ENCODE data around the gene LDLRAP1.

LDLRAP1 gene

DNA sequence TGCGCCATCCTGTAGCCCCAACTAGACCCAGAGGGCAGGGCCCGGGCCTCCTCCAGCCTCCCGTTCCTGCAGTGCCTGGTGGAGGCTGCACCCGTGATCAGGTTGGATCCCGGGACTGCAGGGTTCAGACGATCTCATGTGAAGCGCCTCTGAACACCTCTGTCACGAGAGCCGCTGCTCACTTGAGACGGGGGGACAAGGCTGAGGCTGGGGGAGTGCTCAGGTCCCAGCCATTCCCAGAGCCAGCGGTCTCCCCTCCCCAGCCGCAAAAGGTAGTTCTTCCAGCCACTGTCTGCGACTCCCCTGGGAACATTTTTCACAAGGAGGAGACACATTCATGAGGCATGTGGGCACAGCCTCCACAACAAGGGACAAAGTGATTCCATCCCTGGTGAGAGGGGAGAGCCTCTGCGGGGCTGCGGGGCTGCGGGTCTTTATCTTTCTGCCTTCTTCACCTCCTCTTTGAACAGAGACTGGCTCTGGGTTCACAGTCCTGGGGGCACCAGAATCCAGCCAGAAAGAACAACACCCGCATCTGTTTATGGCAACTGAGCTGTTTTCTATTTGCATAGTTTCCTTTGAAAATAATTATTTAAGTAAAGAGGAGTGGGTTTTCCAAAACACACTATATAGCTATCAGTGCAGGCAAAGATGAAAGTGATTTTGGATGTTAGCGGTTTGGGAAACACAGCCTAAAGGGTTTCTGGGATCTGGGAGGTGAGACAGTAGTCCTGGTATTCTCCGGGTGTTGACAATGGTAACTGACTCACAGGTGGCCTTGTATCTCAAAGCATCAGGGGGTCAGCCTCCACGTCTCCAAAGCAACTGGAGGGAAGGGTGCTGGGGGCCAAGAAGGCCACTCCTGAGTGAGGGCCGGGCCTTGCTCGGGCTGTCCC lies 13.0 kb upstream of the LDLRAP1 start:
- Mint-ChIP-seq H3K27me3 (no peaks in the 10 kb centered on the region), H3K27ac (no peak overlapping the region), H3K4me1 (no peaks in the 10 kb centered on the region), H3K4me3 (no peak overlapping the region), H3K9me3 (peaks cover 6% of the 10 kb centered on the region), H3K36me3 (ENCODE audit: low read depth) (no peaks in the 10 kb centered on the region)
- ATAC-seq = no peak
- no peak for DNase-seq

DNA sequence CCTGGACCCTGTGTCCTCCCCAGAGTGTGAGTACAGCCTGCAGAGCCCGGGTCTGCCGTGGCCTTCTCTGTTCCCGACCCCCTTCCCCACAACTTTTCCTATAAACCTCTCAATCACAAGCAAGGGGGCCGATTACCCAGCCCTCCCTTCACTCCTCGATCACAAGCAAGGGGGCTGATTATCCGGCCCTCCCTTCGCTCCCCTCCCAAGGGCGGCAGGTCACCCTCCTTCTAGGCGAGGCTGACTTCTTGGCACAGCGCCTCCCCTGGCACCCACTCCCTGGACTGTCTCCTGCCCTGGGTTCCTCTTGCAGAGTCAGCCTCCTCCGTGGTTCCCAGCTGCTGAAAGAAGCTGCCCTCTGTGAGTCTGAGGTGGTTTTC lies 12.3 kb upstream of the LDLRAP1 start:
- Mint-ChIP-seq H3K4me1 (no peaks in the 10 kb centered on the region), H3K27me3 (no peaks in the 10 kb centered on the region), H3K9me3 (peaks cover 4% of the 10 kb centered on the region), H3K36me3 (ENCODE audit: low read depth) (no peaks in the 10 kb centered on the region), H3K27ac (no peak overlapping the region), H3K4me3 (no peak overlapping the region)
- ATAC-seq (no peak), DNase-seq (no peak)

DNA sequence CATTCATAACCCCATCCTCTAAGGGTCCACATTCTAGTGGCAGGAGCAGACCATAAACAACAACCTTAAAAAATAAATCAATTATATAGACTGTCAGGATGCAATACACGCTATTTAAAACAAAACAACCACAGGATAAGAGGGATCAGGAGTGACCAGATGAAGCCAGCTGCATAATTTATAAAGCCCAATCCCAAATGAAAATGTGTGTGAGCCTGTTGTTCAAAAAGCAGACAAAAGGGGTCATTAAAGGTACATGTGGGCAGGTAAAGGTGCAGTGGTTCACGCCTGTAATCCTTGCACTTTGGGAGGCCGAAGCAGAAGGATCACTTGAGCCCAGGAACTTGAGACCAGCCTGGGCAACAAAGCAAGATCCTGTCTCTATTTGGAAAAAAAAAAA lies 10.4 kb upstream of the LDLRAP1 start:
- no peaks in the 10 kb centered on the region for H3K27me3 Mint-ChIP-seq
- H3K4me1 Mint-ChIP-seq = no peaks in the 10 kb centered on the region
- no peak overlapping the region for H3K27ac Mint-ChIP-seq
- no peak for ATAC-seq
- no peak for DNase-seq
- H3K9me3 Mint-ChIP-seq = peaks cover 4% of the 10 kb centered on the region
- no peak overlapping the region for H3K4me3 Mint-ChIP-seq
- H3K36me3 Mint-ChIP-seq (ENCODE audit: low read depth) = no peaks in the 10 kb centered on the region

DNA sequence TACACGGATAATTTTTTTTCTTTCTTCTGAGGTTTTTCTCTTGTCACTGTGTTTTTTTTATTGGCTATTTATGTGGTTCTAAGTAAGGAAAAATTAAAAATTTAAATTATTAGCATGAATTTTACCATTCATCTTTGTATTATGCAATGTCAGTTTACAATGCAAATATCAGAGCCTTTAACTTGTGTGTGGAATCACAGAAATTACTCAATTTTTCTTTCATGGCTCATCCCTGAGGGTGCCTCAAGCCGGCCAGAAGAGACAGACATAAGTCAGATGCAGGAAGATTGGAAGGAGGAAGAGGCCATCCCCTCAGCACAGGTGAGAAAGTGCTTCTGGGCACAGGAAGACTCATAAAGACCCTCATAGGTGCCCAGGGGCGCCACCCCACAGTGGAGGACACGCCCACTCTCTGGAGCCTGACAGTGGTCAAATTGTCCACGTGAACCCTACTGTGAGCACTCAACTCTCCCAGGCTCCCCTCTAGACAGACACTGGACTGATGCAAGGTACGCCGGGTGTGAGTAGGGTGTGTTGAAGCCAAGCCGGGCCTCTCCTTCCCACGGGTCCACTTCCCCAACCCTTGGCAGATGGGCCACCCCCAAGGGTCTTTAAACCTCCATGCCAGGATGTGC lies 9.5 kb upstream of the LDLRAP1 start:
- H3K27me3 Mint-ChIP-seq = no peaks in the 10 kb centered on the region
- no peaks in the 10 kb centered on the region for H3K36me3 Mint-ChIP-seq (ENCODE audit: low read depth)

DNA sequence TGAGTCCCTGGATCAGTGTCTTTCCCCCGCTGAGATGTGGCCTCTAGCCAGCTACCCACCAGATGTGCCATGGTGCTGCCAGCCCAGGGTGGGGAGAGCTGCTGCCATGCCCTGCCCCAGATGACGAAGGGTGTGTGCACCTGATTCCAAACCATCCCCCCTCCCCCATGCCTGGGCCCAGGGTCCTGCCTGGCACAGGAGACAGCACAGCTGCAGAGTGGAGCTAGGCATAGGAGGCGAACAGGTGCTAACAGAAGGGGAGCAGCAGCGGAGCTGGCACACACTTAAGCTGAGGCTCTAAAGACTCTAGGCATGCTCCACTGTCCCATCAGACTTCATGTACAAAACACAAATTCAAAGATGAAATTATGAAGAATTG lies 9.0 kb upstream of the LDLRAP1 start:
- Mint-ChIP-seq H3K4me1 (peaks cover 3% of the 10 kb centered on the region), H3K27ac (no peak overlapping the region), H3K4me3 (no peak overlapping the region), H3K27me3 (no peaks in the 10 kb centered on the region), H3K9me3 (no peaks in the 10 kb centered on the region), H3K36me3 (ENCODE audit: low read depth) (no peaks in the 10 kb centered on the region)
- ATAC-seq = no peak
- DNase-seq = no peak

More for the DNA sequence above, 9.5 kb upstream of the LDLRAP1 start:
- Mint-ChIP-seq H3K9me3 (peaks cover 4% of the 10 kb centered on the region), H3K27ac (no peak overlapping the region), H3K4me1 (peaks cover 3% of the 10 kb centered on the region), H3K4me3 (no peak overlapping the region)
- DNase-seq = no peak
- ATAC-seq = no peak

DNA sequence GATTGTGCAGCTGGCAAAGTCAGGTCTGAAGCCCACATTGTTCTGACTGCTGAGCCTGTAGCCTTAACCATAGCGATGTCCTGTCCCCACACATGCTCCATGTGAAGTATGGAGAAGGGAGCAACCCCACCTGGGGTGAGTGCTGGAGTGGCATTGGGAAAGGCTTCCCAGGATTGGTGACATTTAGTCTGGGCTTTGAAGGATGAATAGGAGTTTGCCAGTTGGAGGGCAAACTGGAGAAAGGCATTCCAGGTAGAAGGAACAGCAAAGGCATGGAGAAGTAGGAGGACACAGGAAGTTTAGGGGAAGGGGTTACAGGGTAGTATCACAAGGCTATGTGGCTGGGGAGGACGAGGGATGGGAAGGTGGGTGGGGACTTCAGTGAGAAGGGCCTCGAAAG lies 7.3 kb upstream of the LDLRAP1 start:
- Mint-ChIP-seq H3K9me3 (no peaks in the 10 kb centered on the region), H3K4me3 (no peak overlapping the region), H3K27me3 (no peaks in the 10 kb centered on the region), H3K4me1 (peaks cover 3% of the 10 kb centered on the region), H3K27ac (no peak overlapping the region), H3K36me3 (ENCODE audit: low read depth) (no peaks in the 10 kb centered on the region)
- ATAC-seq = no peak
- no peak for DNase-seq

DNA sequence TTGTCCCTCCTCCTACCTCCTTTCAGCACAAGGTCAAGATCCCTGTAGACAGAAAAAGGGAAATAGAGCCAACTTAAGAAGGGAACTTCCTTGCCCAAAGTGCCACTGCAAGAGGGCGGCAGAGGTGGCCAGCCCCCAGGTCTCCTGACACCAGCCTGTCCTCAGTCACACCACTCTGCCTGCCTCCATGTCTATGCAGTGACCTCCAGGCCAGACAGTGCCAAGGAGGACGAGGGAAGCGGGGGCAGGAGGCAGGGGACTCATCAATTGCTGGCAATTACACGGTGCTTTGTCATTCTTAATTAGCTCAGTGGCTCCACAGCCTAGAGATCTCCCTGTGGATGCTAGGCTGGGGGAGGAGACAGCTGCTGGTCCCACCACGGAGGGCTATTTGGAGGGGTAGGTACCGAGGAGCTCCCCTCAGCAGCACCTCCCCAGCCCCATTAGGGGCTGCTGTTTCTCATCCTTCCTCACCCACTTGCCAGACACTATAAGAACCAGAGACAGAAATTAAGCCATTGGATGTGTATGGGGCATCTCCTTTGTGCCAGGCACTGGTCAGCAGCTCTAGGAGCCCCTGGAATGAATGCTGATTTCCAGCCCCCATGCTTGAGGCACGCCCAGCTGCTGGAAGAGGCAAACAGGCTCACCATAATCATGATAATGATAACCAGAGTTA lies 6.1 kb upstream of the LDLRAP1 start:
- no peaks in the 10 kb centered on the region for H3K27me3 Mint-ChIP-seq
- ATAC-seq = no peak
- peaks cover 3% of the 10 kb centered on the region for H3K4me1 Mint-ChIP-seq
- no peak overlapping the region for H3K4me3 Mint-ChIP-seq
- H3K36me3 Mint-ChIP-seq (ENCODE audit: low read depth) = no peaks in the 10 kb centered on the region
- no peaks in the 10 kb centered on the region for H3K9me3 Mint-ChIP-seq
- DNase-seq = no peak
- H3K27ac Mint-ChIP-seq = no peak overlapping the region

DNA sequence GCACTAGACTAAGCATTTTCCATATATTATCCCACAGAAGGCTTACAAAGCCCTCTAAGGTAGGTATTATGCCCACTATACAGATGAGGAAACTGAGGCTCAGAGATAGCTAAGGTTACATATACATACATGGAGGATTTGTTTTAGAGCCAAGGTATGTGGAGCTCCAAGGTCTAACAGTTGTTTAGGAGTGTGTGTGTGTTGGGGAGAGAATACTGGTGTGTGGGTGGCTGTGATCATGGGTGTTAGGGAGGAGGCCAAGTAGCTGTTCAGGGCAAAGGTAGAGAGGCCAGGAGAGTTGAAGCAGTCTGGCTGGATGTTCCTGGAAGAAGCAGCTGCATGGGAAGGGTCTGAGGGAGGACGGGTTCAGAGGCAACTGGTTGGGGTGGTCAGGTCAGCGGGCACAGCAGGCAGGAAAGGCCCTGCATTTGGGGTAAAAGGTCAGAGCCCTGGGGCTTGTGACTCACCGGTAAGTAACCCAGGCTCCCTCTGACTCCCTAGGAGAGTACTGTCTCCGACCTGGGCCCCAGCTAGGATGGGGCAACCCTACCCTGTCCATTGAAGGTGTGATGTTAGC lies 5.1 kb upstream of the LDLRAP1 start:
- Mint-ChIP-seq H3K4me3 (no peak overlapping the region), H3K27ac (no peak overlapping the region), H3K27me3 (no peaks in the 10 kb centered on the region), H3K9me3 (no peaks in the 10 kb centered on the region), H3K36me3 (ENCODE audit: low read depth) (no peaks in the 10 kb centered on the region), H3K4me1 (peaks cover 3% of the 10 kb centered on the region)
- no peak for ATAC-seq
- no peak for DNase-seq

DNA sequence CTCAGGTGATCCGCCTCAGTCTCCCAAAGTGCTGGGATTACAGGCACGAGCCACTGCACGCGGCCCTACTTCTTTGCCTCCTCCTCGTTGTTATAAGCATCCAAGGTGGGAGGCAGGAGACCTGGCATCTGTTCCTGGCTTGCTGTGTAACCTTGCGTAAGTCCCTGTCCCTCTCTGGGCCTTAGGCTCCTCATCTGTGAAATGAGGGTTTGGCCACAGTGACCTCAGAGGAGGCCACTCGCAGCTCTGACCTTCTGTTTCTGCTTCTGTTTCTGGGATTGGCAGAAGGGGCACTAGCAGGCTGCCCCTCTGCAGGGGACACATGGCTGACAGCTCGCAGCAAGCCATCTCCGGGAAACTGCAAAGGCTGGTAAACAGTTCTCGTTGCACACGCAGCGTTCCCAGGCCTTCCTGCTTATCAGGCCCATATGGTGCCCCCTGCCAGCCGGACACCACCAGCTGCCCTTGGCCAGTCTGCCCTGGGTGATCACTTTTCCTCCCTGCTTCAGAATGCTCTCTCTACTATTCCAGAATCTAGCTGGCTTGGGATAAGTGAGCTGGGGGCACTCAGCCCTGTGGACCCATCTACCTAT lies 2.6 kb upstream of the LDLRAP1 start:
- no peak overlapping the region for H3K4me3 Mint-ChIP-seq
- H3K9me3 Mint-ChIP-seq = no peaks in the 10 kb centered on the region
- H3K27ac Mint-ChIP-seq = no peak overlapping the region
- no peaks in the 10 kb centered on the region for H3K36me3 Mint-ChIP-seq (ENCODE audit: low read depth)
- ATAC-seq (no peak), DNase-seq (no peak)
- peaks cover 19% of the 10 kb centered on the region for H3K4me1 Mint-ChIP-seq
- no peaks in the 10 kb centered on the region for H3K27me3 Mint-ChIP-seq

DNA sequence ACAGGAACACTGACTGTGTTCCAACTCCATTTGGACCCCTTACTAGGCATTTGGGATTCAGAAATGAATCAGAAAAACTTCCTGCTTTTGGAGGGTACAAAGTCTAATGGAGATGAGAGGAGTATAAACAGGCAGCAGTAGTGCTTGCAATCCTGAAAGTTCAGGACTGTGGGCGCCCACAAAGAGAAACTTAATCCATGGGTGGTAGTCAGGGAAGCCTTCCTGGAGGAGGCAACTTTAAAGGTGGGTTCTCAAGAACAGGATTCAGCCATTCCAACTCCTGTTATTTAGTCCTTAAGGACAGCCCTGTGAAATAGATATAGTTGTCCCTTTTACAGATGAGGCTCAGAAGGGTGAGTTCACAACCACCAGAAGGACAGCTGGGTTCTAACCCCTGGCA lies 2.0 kb upstream of the LDLRAP1 start:
- H3K9me3 Mint-ChIP-seq = no peaks in the 10 kb centered on the region

DNA sequence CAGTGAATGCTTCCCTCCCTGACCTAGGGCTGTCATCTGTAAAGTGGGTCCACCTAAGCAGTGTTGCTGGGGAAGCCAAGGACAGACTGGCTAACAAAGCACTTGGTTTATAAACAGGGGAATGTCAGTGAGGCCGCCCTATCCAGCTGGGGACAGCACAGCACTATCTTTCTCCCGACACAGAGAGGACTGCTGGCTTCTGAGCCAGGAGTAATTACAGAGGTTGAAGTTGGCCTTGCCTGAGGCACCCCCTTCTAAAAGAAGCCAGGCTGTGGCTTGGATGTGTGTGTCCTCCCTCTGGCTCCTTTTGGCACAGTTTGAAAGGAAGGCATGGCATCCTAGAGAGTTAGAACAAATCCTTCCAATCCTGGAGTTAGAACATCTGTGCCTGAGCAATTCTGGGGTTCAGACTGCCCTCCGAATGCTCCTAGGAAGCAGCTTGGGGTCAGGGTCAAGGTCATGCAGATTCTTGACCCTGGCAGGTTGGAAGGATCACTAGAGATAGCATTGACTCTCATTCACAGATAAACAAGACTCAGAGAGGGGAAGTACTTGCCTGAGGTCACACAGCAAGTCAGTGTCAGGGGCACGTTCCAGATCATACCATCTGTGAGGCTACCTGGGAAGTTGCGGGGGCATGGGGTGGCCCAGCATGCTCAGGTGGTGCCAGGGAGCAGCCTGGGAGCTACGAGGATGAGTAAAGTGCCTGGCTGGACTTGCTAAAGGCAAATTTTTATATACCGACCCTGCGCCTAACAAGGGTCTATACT lies 1.3 kb upstream of the LDLRAP1 start:
- DNase-seq (no peak), ATAC-seq (no peak)
- no peak overlapping the region for H3K27ac Mint-ChIP-seq
- no peaks in the 10 kb centered on the region for H3K9me3 Mint-ChIP-seq
- no peaks in the 10 kb centered on the region for H3K27me3 Mint-ChIP-seq
- no peaks in the 10 kb centered on the region for H3K36me3 Mint-ChIP-seq (ENCODE audit: low read depth)
- H3K4me1 Mint-ChIP-seq = peaks cover 26% of the 10 kb centered on the region
- H3K4me3 Mint-ChIP-seq = no peak overlapping the region

More for the DNA sequence above, 2.0 kb upstream of the LDLRAP1 start:
- H3K4me1 Mint-ChIP-seq = peaks cover 22% of the 10 kb centered on the region
- H3K4me3 Mint-ChIP-seq = no peak overlapping the region
- ATAC-seq = no peak
- H3K27ac Mint-ChIP-seq = no peak overlapping the region
- H3K36me3 Mint-ChIP-seq (ENCODE audit: low read depth) = no peaks in the 10 kb centered on the region
- no peaks in the 10 kb centered on the region for H3K27me3 Mint-ChIP-seq
- DNase-seq = no peak

DNA sequence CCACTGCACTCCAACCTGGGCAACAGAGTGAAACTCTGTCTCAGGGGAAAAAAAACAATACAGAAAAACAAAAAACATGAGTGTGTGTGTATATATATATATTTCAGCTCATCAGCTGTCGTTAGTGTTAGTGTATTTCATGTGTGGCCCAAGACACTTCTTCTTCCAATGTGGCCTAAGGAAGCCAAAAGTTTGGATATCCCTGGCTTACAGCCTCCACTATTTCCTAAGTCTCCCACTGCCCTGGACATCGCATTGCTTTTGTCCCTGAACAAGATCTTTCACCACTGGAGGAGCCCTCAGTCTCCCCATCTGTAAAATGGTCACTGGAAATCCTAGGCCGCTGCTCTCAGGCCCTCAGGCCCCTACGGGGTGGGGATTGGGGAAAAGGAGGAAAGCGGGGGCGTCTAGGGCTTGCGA lies 391 bp upstream of the LDLRAP1 start:
- DNase-seq = no peak
- no peak for ATAC-seq
- Mint-ChIP-seq H3K27ac (peak overlapping the region; percentile 11), H3K27me3 (no peaks in the 10 kb centered on the region), H3K9me3 (no peaks in the 10 kb centered on the region), H3K36me3 (ENCODE audit: low read depth) (no peaks in the 10 kb centered on the region), H3K4me1 (peaks cover 32% of the 10 kb centered on the region), H3K4me3 (peak overlapping the region; percentile 54)

DNA sequence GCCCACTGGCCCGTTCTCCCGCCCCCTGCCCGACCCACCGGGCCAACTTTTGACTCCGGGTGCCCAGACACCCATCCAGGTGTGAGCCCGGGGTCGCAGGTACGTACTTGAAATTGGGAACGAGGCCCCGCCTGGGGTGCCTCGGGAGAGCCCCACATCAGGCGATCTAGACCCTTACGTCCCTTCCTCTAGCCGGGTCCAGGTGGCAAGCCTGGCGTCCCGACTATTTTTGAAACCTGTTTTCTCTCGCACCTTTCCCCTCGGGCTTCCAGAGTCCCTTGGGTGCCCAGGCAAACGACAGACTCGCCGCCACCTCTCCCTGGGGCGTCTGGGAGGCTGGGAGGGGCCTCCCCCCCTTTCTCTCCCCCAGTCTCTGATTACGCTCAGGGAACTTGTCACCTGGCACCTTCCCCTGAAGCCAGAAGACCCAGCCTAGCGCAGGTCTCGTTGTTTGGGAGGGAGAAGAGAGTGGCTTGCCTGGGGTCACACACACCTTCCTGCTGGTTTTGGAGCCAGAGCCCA lies 898 bp downstream of the LDLRAP1 start:
- no peak for DNase-seq
- Mint-ChIP-seq H3K4me1 (peaks cover 41% of the 10 kb centered on the region), H3K36me3 (ENCODE audit: low read depth) (no peaks in the 10 kb centered on the region), H3K4me3 (peak overlapping the region; percentile 77), H3K27ac (peak overlapping the region; percentile 59), H3K9me3 (no peaks in the 10 kb centered on the region), H3K27me3 (no peaks in the 10 kb centered on the region)
- no peak for ATAC-seq

DNA sequence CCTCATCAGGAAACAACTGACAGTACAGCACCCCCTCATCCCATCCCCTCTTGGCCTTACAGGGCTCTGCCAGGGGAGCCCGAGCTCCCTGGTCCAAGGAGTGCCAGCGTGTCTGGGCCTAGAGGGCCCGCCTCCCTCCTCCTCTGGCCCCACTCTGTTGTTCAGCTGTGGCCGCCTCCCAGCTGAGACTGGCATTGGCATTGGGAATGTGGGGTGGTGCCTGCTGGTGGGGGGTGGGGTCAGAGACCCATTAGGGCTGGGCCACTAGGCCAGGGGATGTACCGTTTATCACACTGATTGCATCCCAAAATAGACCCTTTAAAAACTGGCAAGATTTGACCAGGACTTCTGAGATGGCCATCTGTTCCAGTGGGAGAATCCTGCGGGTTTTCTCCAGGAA lies 1.4 kb downstream of the LDLRAP1 start:
- Mint-ChIP-seq H3K4me3 (peak overlapping the region; percentile 77), H3K9me3 (no peaks in the 10 kb centered on the region), H3K36me3 (ENCODE audit: low read depth) (no peaks in the 10 kb centered on the region), H3K27ac (peak overlapping the region; percentile 59), H3K4me1 (peaks cover 46% of the 10 kb centered on the region), H3K27me3 (no peaks in the 10 kb centered on the region)
- ATAC-seq = no peak
- DNase-seq = no peak

Data from activated naive CD8-positive, alpha-beta T cell treated with anti-CD3 and anti-CD28 coated beads, Interleukin-2, amount 50 U/mL, for 24 hours (primary cell).